HG03066 (cell line): ENCODE measurements around the gene PPFIA4.
"Not testable (repeated sequence)": the region's sequence is repeated elsewhere in the genome, so short reads cannot be mapped to it uniquely, and the experiment has no call there.

Source experiments
- ATAC-seq: cut with Tn5 transposase; IDR thresholded peaks from one replicate; pipeline ENCODE4 v1.9.1; 2021; ENCODE audit warnings: low read depth; ENCODE audit not compliant: unreplicated experiment

The PPFIA4 gene

DNA sequence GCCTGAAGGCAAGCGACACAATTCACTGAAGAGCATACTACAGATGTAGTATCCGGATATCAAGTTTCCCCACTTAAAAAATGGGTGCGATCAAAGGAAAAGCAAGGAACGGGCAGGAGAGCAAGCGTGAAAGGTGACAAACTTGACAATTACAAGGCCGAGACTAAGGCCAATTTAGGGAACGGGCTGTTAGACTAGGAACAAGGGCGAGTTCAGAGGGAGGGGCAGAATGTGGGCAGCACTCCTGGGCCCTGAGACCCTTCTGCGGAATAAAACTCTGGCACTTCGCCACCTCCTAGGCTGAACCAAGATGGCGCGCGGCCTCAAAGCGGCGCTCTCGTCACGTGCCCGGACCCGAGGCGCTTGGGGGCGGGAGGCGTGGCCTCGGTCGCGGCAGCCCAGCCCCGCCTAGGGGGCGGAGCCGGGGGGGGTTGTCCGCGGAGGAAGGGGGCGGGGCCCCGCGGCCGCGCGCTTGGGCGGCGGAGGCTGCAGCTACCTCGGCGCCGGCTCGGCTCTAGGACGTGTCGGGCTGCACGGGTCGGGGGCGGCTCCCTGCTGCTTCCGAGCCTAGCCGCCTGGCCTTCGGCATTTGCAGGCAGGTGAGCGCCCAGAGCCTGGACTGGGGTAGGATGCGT lies at the start of gene PPFIA4:
Gene PPFIA4 (plus strand): TSS at position 461 of the 635 bp plus-strand sequence. CDS start 12,518 bp downstream, outside the sequence.
- peak; percentile 76 for ATAC-seq

DNA sequence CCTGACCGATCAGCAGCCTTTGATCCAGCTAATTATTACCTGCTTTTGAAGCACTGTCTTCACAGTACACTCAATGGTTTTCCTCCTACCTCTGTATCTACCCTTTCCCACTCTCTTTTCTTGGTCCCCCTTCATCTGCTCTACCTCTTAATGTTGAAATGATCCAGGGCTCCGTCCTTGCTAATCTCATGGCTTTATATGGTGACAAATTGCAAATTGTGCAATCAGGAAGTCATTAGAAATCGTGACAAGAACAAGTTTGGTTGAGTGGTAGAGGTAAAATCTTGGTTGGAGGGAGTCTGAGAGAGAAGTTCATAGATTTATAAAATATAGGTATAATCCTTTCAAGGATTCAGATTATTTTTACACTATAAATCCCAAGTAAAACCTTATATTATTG lies 49.7 kb upstream of the PPFIA4 start:
- no peak for ATAC-seq

DNA sequence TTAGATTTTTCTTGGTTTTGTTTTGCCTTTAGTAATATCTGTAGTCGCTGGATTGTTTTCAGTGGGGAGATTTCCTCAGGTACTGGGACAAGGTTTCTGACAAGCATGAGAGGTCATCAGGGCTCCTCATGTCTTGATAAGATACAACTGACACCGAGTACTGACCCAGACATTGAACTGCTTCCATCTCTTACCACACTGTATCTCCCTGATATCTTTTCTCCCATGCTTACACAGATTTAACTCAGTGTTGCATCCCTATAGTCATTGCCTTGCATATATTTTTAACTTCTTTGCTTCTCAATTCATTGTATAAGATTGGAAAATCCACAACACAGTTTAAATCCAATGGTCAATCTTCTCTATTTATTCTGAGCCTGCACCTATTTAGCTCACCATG lies 46.8 kb upstream of the PPFIA4 start:
- no peak for ATAC-seq

DNA sequence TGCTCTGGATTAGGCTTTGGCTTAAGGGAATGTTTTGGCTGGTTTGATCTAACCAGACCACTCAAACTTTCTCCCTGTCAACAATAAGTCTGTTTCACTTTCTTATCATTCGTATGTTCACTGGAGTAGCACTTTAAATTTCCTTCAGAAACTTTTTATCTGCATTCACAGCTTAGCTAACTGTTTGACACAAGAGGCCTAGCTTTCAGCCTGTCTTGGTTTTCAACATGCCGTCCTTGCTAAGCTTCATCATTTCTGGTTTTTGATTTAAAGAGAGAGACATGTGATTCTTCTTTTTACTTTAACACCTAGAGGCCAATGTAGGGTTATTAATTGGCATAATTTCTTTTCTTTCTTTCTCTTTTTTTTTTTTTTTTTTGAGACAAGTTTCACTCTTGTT lies 44.4 kb upstream of the PPFIA4 start:
- ATAC-seq: no peak

DNA sequence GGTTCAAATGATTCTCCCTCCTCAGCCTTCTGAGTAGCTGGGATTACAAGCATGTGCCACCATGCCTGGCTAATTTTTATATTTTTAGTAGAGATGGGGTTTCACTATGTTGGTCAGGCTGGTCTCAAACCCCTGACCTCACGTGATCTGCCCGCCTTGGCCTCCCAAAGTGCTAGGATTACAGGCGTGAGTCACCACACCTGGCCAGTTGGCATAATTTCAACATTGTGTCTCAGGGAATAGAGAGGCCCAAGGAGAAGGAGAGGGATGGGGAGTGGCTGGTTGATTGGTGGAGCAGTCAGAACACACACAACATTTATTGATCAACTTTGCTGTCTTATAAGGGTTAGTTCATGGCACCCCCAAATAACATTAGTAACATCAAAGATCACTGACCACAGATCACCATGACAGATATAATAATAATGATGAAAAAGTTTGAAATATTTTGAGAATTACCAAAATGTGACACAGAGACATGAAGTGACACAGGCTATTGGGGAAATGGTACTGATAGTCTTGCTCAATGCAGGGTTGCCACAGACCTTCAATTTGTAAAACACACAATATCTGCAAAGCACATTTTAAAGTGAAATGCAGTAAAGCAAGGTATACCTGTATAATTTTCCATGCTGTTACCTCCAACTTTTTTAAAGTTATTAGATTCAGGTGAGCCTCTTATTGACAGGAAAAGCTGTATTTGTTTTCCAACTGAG lies 43.4 kb upstream of the PPFIA4 start:
- ATAC-seq: no peak

DNA sequence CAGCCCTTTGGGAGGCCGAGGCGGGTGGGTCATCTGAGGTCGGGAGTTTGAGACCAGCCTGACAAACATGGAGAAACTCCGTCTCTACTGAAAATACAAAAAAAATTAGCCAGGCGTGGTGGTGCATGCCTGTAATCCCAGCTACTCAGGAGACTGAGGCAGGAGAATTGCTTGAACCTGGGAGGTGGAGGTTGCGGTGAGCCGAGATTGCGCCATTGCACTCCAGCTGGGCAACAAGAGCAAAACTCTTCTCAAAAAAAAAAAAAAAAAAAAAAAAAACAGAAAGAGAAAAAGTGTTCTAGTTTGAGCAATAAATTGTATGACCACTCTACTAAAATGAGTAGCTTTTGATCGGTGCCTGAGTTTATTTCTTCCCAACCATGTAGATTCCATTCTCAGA lies 40.2 kb upstream of the PPFIA4 start:
- ATAC-seq: not testable (repeated sequence)

DNA sequence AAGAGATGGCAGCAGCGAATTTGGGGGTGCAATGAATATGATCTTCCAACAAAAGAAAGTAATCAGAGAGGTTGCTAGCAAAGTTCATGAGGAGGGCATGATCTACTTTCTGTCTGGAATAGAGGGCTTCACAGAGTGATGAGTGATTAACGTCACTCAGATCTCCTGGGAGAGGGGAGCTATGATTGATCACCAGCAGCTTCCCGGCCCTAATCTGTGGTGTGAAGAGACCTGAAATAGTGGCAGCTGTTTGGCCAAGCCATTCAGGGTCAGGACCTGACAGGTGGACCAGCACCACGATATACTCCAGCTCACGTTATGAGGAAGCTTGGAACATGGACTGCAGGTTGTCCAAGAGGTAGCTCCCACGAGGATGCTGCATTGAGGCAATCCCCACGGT lies 39.0 kb upstream of the PPFIA4 start:
- no peak for ATAC-seq

DNA sequence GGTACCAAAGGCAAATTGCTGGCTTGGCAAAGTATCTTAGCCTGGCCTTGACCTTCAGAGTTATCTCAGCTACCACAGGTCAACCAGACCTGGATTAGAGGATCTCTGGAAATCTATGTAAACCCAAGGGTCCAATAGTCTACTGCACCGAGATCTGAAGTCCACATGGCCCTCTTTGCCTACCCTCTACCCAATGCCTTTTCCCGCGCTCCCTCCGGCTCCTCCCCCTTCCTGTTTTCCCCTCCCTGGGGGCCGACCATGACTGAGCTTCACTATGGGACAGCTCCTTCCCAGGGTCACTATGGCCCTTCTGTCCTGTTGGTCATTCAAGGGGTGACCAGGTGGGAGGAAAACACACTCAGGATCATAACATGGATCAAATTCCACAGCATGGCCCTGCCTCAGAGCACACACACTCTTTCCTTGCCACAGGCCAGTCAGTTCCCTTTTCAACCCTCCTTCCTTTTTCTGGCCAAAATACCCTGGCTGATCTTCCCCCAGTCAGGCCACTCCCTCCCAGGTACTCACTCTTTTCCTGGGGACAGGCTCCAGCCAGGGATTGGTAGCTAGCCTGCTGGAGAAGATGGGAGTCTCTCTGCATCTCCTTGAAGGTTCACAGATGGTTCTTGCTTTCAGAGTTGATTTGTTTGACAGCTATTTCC lies 38.2 kb upstream of the PPFIA4 start:
- no peak for ATAC-seq

DNA sequence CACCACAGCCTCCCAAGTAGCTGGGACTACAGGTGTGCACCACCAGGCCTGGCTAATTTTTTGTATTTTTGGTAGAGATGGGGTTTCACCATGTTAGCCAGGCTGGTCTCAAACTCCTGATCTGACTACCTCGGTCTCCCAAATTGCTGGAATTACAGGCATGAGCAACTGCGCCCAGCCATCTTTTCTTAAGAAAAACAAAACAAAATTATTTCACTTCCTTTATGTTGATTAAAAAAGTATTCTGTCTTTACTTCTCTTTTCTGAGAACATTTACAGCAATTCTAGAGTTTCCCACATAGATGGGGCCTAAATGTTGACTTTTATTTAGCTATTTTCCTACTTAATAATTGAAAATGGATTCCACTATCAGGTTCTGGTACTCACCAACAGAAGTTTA lies 36.4 kb upstream of the PPFIA4 start:
- no peak for ATAC-seq

DNA sequence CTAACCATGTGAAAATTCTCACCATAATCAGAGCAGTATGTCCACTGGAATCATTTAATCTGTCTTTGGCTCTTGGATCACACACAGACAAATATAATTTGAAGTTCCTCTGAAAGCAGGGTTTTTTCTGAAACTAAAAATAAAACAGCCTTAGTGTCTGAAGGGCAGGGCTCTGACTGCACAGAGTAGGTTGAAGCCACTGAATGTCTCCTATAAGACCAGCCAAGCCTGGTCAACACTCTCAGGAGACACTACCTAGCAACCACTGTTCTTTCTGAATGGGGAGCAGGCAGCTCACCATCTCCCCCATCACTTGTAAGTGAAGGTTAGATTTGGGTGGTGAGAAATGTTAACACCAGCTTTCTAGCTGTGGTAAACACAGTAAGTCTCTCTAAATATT lies 35.2 kb upstream of the PPFIA4 start:
- no peak for ATAC-seq

DNA sequence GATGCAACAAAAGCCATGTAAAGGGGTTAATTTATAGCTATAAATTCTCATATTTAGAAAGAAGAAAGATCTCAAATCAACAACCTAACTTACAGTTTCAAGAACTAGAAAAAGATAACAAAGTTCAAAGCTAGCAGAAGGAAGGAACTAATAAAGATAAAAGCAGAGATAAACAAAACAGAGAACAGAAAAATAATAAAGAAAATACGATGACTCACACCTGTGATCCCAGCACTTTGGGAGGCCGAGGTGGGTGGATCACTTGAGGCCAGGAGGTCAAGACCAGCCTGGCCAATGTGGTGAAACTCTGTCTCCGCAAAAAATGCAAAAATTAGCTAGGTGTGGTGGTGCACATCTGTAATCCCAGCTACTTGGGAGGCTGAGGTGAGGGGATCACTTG lies 31.5 kb upstream of the PPFIA4 start:
- no peak for ATAC-seq

DNA sequence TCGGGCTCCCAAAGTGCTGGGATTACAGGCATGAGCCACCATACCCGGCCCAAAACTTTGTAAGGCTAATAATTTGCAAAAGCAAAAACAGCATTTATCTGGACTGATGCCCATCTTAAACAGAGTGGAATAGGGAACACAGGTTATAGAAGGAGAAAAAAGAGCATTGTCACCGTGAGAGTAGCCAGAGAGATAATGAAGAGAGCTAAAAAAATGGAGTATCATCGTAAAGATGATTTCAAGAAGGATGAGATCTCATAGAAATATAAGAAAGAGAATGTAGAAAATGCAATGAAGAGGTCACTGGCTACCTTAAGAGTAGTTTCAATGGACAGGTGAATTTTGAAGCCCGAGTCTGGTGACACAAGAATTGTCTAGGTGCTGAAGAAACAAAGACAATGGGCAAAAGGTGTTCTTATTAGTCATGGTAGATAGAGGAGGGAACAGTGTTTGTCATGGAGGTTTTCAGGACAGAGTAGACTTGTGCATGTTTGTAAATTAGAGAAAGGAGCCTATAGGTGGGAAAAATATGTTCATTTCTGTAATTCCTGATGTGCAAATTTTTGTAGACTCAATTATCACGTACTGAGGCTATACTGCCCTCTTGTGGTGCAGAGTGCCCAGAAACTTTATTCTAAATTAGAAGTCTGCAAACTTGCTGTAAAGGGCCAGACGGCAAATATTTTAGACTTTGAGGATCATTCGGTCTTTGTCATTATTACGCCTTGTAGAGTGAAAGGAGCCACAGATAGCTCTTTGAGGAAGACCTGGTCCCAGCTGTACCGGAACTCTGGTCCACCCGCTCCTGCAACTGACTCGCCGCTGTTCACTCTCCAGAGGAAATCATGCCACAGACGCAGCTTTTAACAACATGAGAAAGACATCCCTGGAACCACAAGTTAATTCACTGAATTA lies 27.2 kb upstream of the PPFIA4 start:
- no peak for ATAC-seq

DNA sequence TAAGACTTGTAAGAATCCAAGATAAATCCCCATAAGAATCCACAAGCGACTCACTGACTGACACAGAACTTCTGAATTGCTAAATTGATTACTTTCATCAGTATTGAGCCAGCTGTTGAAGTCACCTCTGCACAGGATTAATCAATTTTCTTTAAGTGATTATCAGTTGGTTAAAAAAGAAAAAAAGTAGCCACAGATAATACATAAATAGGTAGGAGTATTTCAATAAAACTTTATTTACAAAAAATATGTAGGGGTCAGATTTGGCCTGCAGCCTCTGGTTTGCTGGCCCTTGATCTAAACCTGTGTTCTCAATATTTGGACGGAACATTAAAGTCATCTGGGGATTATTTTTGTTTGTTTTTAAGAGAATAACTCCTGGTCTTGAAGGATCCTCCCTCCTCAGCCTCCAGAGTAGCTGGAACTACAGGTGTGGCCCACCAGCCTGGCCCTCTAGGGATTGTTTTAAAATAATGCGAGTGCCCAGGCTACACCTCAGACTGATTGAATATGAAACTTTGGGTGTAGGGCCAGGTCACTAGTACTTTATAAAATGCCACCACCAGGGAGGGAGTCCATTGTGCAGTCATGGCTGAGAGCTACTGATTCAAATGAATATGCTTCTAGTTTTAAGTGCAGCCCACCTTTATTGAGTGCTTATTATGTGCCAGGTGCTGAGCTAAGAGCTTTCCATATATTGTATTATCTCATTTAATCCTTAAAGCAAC lies 25.9 kb upstream of the PPFIA4 start:
- ATAC-seq: no peak

DNA sequence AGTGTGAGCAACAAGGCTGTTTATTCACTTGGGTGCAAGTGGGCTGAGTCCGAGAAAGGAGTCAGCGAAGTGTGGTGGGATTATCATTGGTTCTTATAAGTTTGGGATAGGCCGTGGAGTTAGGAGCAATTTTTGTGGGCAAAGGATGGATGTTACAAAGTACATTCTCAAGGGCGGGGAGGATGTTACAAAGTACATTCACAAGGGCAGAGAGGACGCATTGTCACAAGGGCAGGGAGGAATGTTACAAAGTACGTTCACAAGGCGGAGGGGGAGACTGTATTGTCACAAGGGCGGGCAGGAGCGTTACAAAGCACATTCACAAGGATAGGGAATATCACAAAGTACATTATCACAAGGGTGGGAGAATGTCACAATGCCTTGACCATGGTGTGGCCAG lies 24.3 kb upstream of the PPFIA4 start:
- no peak for ATAC-seq

DNA sequence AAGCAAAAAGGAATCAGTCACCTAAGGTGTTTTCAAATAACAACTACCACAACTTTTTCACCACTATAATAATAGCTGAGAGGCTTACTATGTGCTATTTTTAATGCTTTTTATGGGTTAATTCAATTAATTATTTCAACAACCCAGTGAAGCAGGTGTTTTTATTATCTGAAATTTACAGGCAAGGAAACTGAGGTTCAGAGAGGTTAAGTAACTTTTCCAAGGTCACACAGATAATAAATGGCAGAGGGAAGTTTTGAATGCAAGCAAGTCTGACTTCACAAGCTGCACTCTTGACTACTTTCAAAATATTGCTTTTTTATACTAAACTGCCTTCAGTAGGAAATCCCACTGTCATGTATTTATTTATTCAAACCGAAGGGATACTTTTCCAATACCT lies 23.3 kb upstream of the PPFIA4 start:
- ATAC-seq: no peak

DNA sequence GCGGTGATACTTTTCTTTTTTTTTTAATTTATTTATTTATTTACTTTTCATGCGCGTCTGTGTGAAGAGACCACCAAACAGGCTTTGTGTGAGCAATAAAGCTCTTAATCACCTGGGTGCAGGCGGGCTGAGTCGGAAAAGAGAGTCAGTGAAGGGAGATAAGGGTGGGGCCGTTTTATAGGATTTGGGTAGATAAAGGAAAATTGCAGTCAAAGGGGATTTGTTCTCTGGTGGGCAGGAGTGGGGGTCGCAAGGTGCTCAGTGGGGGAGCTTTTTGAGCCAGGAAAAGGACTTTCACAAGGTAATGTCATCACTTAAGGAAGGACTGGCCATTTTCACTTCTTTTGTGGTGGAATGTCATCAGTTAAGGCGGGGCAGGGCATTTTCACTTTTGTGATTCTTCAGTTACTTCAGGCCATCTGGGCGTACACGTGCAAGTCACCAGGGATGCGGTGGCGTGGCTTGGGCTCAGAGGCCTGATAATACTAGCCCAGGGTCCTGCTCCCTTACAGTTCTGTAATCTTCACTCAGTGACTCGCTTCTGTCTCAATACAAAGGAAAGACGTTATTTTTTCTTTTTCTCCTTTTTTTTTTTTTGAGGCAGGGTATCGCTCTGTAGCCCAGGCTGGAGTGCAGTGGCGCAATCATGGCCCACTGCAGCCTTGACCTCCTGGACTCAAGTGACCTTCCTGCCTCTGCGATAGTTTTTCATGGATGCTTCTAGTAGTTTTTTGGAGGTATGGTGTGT lies 20.7 kb upstream of the PPFIA4 start:
- not testable (repeated sequence) for ATAC-seq

DNA sequence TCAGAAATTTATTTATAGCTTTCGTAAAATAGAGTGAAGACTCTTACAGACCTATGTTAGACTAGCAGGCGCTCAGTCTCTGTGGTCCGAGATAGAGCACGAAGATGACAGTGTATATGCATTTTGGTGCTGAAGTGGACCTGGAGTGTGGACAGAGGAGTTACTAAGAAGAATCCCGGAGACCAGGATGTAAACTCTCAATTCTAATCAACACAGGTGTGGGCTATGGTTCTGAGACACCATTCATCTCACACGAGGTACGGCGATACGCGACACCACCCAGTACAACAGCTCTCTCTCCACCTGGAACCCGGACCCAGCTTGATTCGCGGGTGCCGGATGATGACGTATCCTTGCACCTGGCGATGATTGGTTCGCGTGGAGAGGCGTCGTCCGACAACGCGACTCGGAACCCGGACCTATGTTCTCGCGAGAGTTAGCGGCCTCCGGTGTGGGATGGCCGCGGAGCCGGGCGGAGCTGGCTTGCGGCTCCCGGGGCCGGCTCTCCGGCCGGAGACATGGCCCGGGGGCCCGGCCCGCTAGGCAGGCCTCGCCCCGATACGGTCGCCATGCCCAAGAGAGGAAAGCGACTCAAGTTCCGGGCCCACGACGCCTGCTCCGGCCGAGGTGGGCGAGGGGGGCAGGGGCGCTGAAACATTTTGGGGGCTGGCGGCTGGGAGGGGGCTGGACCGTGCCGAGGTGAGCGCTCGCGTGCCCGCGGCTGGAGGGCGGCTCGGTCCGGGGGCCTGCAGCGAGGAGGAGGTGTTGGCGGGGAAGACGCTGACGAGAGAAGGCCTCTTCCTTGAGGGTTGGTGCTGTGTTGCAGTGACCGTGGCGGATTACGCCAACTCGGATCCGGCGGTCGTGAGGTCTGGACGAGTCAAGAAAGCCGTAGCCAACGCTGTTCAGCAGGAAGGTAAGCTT lies 19.1 kb upstream of the PPFIA4 start, which contains the start of gene TMEM183A:
Gene TMEM183A (plus strand): TSS at position 427 of the 924 bp plus-strand sequence. CDS start 92 bp downstream, at position 519.
- peak; percentile 90 for ATAC-seq

DNA sequence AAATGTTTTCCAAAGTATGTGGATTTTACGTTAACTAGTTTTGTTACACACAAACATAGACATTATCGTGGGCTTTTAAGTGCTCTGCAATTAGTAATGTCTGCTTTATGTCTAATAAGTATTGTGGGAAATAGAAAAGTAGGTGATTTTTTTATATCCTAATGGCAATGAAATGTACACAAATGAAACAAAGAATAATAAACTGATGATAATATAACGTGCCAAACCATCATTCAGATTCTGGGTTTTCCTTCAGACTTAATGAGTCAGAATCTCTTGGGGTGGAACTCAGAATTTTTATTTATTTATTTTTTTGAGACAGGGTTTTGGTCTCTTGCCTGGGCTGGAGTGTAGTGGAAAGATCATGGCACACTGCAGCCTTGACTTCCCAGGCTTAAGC lies 17.1 kb upstream of the PPFIA4 start:
- no peak for ATAC-seq
